WTC11 (cell line): Measurements from ENCODE around the gene DIP2A. TPM values are rescaled to one million over a fixed set of nuclear protein-coding genes. Genes with fewer than 3 reads are reported as not detected.

Source experiments
- ATAC-seq: fragments of 200-7000 bp; cut with Tn5 transposase; 2 replicates; pipeline ENCODE4 v1.10.0; 2021; ENCODE audit warnings: mild to moderate bottlenecking, moderate library complexity
- CTCF ChIA-PET: fragments of 300-600 bp; sonication (Branson Sonifier 250); formaldehyde crosslinking; loops from one replicate; lab custom pipeline; 2021; ENCODE audit warnings: antibody characterized with exemption; lab: Charles Lee
- POLR2A ChIA-PET: fragments of 350-600 bp; sonication (Branson Sonifier 250); formaldehyde crosslinking; loops from one replicate; lab custom pipeline; 2021; ENCODE audit warnings: antibody characterized with exemption; lab: Charles Lee
- DNase-seq: peaks from one replicate; pipeline ENCODE4 v3.0.0; 2021; ENCODE audit warnings: low spot score
- H3K27ac Mint-ChIP-seq: 2 replicates; pipeline ENCODE4 v1.8.0; 2021; ENCODE audit warnings: mixed read lengths
- H3K27me3 Mint-ChIP-seq: 2 replicates; pipeline ENCODE4 v1.8.0; 2021; ENCODE audit warnings: low read depth, mild to moderate bottlenecking, moderate library complexity, mixed read lengths
- H3K36me3 Mint-ChIP-seq: 2 replicates; pipeline ENCODE4 v1.8.0; 2021; ENCODE audit warnings: mixed read lengths
- H3K4me1 Mint-ChIP-seq: 2 replicates; pipeline ENCODE4 v1.8.0; 2022; ENCODE audit warnings: mixed read lengths
- H3K4me3 Mint-ChIP-seq: 2 replicates; pipeline ENCODE4 v1.8.0; 2021; ENCODE audit warnings: mild to moderate bottlenecking, moderate library complexity, mixed read lengths
- H3K9me3 Mint-ChIP-seq: 2 replicates; pipeline ENCODE4 v1.8.0; 2021; ENCODE audit warnings: mixed read lengths
- ATF1 ChIP-seq: sonication (generic); formaldehyde crosslinking; IDR thresholded peaks from 2 replicates; pipeline ENCODE4 v1.8.1; 2023; ENCODE audit warnings: mild to moderate bottlenecking, moderate library complexity, missing genetic modification reagents
- FOXJ3 ChIP-seq: sonication (generic); formaldehyde crosslinking; IDR thresholded peaks from 2 replicates; pipeline ENCODE4 v1.9.0; 2021; ENCODE audit warnings: missing genetic modification reagents, mild to moderate bottlenecking, borderline replicate concordance
- JAZF1 ChIP-seq: fragments of 250-450 bp; sonication (Bioruptor Pico); IDR thresholded peaks from 2 replicates; pipeline ENCODE4 v1.9.0; 2021; ENCODE audit warnings: moderate library complexity, mild to moderate bottlenecking, inconsistent platforms
- JUN ChIP-seq: sonication (generic); formaldehyde crosslinking; IDR thresholded peaks from 2 replicates; pipeline ENCODE4 v1.8.0; 2023; ENCODE audit warnings: mild to moderate bottlenecking, missing genetic modification reagents
- TCF7 ChIP-seq: sonication (generic); formaldehyde crosslinking; IDR thresholded peaks from 2 replicates; pipeline ENCODE4 v1.8.0; 2022; ENCODE audit warnings: mild to moderate bottlenecking, low read depth, missing genetic modification reagents, moderate library complexity
- TEAD1 ChIP-seq: sonication (generic); formaldehyde crosslinking; IDR thresholded peaks from 2 replicates; pipeline ENCODE4 v1.8.0; 2022; ENCODE audit warnings: mild to moderate bottlenecking, missing genetic modification reagents
- TEAD4 ChIP-seq: sonication (generic); formaldehyde crosslinking; IDR thresholded peaks from 2 replicates; pipeline ENCODE4 v1.8.0; 2022; ENCODE audit warnings: mild to moderate bottlenecking, missing genetic modification reagents
- ZNF138 ChIP-seq: sonication (generic); formaldehyde crosslinking; conservative IDR thresholded peaks from 2 replicates; pipeline ENCODE4 v1.8.1; 2022; ENCODE audit warnings: mild to moderate bottlenecking, moderate library complexity, missing genetic modification reagents
- ZNF232 ChIP-seq: sonication (generic); formaldehyde crosslinking; IDR thresholded peaks from 2 replicates; pipeline ENCODE4 v1.8.0; 2022; ENCODE audit warnings: mild to moderate bottlenecking, missing genetic modification reagents
- ZNF263 ChIP-seq: sonication (generic); formaldehyde crosslinking; IDR thresholded peaks from 2 replicates; pipeline ENCODE4 v1.8.1; 2022; ENCODE audit warnings: low read depth, mild to moderate bottlenecking, moderate library complexity, missing genetic modification reagents
- total RNA-seq: library from RNA; stranded (reverse); gene quantifications from 3 replicates; pipeline ENCODE4 v1.2.3, GENCODE V29; 2021
- TF ChIP-seq, protein P1 (sequence below): sonication (generic); formaldehyde crosslinking; IDR thresholded peaks from 2 replicates; pipeline ENCODE4 v1.8.1; 2022; ENCODE audit warnings: missing genetic modification reagents, borderline replicate concordance
- TF ChIP-seq, protein P2 (sequence below): sonication (generic); formaldehyde crosslinking; IDR thresholded peaks from 2 replicates; pipeline ENCODE4 v1.8.1; 2023; ENCODE audit warnings: mild to moderate bottlenecking, missing genetic modification reagents, moderate library complexity
- TF ChIP-seq, protein P3 (sequence below): fragments of 250-450 bp; sonication (Bioruptor Pico); IDR thresholded peaks from 2 replicates; pipeline ENCODE4 v1.9.0; 2021; ENCODE audit warnings: moderate library complexity, mild to moderate bottlenecking, inconsistent platforms, borderline replicate concordance
- TF ChIP-seq, protein P4 (sequence below): sonication (generic); formaldehyde crosslinking; IDR thresholded peaks from 2 replicates; pipeline ENCODE4 v1.8.0; 2022; ENCODE audit warnings: mild to moderate bottlenecking, missing genetic modification reagents
- TF ChIP-seq, protein P5 (sequence below): sonication (generic); formaldehyde crosslinking; IDR thresholded peaks from 2 replicates; pipeline ENCODE4 v1.8.0; 2022; ENCODE audit warnings: mild to moderate bottlenecking, missing genetic modification reagents
- TF ChIP-seq, protein P6 (sequence below): fragments of 250-450 bp; sonication (Bioruptor Pico); IDR thresholded peaks from 2 replicates; pipeline ENCODE4 v2.1.2; 2022; ENCODE audit warnings: mild to moderate bottlenecking, moderate library complexity
- TF ChIP-seq, protein P7 (sequence below): fragments of 250-450 bp; sonication (Bioruptor Pico); IDR thresholded peaks from 2 replicates; pipeline ENCODE4 v1.9.0; 2021; ENCODE audit warnings: mild to moderate bottlenecking
- TF ChIP-seq, protein P8 (sequence below): sonication (generic); formaldehyde crosslinking; IDR thresholded peaks from 2 replicates; pipeline ENCODE4 v1.8.0; 2022; ENCODE audit warnings: mild to moderate bottlenecking, missing genetic modification reagents

Gene DIP2A
- total RNA-seq, 1 experiment from 2014 or later: 39.4 TPM

DNA sequence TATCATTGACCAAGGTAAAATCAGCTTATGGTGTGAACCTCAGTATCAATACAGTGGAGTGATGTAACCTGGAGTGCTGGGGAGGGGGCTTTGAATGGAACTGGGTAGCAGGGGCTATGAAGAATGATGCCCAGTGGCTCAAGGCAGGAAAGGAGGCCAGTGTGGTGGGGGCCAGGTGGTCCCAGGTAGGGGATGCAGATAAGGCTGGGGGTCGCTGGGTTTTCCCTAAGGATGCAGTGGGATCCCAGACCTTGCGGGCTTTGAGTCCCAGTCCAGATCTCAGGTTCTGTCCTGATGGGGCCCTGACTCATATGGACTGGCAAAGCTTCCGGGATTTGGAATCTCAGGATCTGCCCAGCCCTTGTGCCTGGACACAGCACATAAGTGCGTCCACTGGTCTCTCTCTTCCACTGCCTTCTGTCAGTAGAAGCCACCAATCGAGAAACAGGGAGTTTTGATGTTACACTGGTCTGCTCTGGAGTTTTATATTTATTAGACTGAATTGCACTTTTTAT is 94.2 kb downstream of the DIP2A start (continued):
- TF ChIP-seq, protein P1, sequence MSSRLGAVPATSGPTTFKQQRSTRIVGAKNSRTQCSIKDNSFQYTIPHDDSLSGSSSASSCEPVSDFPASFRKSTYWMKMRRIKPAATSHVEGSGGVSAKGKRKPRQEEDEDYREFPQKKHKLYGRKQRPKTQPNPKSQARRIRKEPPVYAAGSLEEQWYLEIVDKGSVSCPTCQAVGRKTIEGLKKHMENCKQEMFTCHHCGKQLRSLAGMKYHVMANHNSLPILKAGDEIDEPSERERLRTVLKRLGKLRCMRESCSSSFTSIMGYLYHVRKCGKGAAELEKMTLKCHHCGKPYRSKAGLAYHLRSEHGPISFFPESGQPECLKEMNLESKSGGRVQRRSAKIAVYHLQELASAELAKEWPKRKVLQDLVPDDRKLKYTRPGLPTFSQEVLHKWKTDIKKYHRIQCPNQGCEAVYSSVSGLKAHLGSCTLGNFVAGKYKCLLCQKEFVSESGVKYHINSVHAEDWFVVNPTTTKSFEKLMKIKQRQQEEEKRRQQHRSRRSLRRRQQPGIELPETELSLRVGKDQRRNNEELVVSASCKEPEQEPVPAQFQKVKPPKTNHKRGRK: no peak
- TF ChIP-seq, protein P2, sequence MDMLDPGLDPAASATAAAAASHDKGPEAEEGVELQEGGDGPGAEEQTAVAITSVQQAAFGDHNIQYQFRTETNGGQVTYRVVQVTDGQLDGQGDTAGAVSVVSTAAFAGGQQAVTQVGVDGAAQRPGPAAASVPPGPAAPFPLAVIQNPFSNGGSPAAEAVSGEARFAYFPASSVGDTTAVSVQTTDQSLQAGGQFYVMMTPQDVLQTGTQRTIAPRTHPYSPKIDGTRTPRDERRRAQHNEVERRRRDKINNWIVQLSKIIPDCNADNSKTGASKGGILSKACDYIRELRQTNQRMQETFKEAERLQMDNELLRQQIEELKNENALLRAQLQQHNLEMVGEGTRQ: no peak

DNA sequence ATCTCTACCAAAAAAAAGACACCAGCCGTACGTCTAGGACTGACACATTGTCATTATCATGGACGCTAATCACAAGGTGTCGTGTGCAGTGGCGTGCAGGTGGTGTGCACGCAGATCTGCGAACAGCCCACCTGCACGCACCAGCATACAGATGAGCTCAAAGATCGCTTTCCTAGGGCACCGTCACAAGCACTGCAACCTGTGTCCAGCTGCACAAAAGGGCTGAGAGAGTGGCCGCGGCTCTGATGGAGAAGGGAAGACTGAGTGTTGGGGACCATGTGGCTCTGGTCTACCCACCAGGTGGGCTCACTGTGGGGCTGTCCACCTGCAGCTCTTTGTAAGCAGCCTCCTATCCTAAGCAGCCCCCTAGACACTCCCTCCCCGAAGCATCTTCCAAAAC is 95.3 kb downstream of the DIP2A start:
- Mint-ChIP-seq H3K9me3 (no peaks in the 10 kb centered on the region), H3K4me1 (no peaks in the 10 kb centered on the region), H3K36me3 (peaks cover 21% of the 10 kb centered on the region), H3K27ac (no peak overlapping the region), H3K27me3 (no peaks in the 10 kb centered on the region)
- POLR2A ChIA-PET: no interaction called here
- DNase-seq: no peak
- CTCF ChIA-PET: interaction anchor here (0.5 to 1.0 kb wide), 2 partner anchors 82 to 180 kb away, joined by 3 read pairs; partner anchors contain the start of gene PRMT2
- TF ChIP-seq ZNF138 (CRISPR knock-in tag) (no peak), ZNF232 (CRISPR knock-in tag) (no peak), FOXJ3 (CRISPR knock-in tag) (no peak), JUN (CRISPR knock-in tag) (no peak), TEAD4 (CRISPR knock-in tag) (no peak), ZNF263 (CRISPR knock-in tag) (no peak), ATF1 (CRISPR knock-in tag) (no peak), TCF7 (CRISPR knock-in tag) (no peak), TEAD1 (CRISPR knock-in tag) (no peak), JAZF1 (no peak)
- TF ChIP-seq, protein P3, sequence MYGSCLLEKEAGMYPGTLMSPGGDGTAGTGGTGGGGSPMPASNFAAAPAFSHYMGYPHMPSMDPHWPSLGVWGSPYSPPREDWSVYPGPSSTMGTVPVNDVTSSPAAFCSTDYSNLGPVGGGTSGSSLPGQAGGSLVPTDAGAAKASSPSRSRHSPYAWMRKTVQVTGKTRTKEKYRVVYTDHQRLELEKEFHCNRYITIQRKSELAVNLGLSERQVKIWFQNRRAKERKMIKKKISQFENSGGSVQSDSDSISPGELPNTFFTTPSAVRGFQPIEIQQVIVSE (CRISPR knock-in tag): no peak
- TF ChIP-seq, protein P4, sequence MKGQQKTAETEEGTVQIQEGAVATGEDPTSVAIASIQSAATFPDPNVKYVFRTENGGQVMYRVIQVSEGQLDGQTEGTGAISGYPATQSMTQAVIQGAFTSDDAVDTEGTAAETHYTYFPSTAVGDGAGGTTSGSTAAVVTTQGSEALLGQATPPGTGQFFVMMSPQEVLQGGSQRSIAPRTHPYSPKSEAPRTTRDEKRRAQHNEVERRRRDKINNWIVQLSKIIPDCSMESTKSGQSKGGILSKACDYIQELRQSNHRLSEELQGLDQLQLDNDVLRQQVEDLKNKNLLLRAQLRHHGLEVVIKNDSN: no peak
- TF ChIP-seq, protein P5, sequence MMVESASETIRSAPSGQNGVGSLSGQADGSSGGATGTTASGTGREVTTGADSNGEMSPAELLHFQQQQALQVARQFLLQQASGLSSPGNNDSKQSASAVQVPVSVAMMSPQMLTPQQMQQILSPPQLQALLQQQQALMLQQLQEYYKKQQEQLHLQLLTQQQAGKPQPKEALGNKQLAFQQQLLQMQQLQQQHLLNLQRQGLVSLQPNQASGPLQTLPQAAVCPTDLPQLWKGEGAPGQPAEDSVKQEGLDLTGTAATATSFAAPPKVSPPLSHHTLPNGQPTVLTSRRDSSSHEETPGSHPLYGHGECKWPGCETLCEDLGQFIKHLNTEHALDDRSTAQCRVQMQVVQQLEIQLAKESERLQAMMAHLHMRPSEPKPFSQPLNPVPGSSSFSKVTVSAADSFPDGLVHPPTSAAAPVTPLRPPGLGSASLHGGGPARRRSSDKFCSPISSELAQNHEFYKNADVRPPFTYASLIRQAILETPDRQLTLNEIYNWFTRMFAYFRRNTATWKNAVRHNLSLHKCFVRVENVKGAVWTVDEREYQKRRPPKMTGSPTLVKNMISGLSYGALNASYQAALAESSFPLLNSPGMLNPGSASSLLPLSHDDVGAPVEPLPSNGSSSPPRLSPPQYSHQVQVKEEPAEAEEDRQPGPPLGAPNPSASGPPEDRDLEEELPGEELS: no peak
- TF ChIP-seq, protein P6, sequence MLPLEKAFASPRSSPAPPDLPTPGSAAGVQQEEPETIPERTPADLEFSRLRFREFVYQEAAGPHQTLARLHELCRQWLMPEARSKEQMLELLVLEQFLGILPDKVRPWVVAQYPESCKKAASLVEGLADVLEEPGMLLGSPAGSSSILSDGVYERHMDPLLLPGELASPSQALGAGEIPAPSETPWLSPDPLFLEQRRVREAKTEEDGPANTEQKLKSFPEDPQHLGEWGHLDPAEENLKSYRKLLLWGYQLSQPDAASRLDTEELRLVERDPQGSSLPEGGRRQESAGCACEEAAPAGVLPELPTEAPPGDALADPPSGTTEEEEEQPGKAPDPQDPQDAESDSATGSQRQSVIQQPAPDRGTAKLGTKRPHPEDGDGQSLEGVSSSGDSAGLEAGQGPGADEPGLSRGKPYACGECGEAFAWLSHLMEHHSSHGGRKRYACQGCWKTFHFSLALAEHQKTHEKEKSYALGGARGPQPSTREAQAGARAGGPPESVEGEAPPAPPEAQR (CRISPR knock-in tag): no peak
- TF ChIP-seq, protein P7, sequence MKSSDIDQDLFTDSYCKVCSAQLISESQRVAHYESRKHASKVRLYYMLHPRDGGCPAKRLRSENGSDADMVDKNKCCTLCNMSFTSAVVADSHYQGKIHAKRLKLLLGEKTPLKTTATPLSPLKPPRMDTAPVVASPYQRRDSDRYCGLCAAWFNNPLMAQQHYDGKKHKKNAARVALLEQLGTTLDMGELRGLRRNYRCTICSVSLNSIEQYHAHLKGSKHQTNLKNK: no peak
- TF ChIP-seq, protein P8, sequence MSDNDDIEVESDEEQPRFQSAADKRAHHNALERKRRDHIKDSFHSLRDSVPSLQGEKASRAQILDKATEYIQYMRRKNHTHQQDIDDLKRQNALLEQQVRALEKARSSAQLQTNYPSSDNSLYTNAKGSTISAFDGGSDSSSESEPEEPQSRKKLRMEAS (CRISPR knock-in tag): no peak
- TF ChIP-seq, all 79 proteins: peak for 0
- no peak overlapping the region for H3K4me3 Mint-ChIP-seq
- no peak for ATAC-seq
